HFF-Myc (cell line): Measurements from ENCODE around the gene TBC1D14.

Experiments
- DNase-seq: peaks from one replicate; pipeline ENCODE4 v3.0.0-alpha.2; 2011; ENCODE audit warnings: low read depth; ENCODE audit errors: extremely low read depth
- H3K4me3 ChIP-seq: replicated peaks from 2 replicates; pipeline ENCODE4 v1.5.1; 2011; ENCODE audit warnings: low read depth, mild to moderate bottlenecking, control low read depth, low read length
- TF ChIP-seq, protein P1 (sequence below): IDR thresholded peaks from 2 replicates; pipeline ENCODE4 v1.5.1; 2012; ENCODE audit warnings: mild to moderate bottlenecking, low read depth, low read length, control low read depth; ENCODE audit errors: missing control alignments

The TBC1D14 gene

DNA sequence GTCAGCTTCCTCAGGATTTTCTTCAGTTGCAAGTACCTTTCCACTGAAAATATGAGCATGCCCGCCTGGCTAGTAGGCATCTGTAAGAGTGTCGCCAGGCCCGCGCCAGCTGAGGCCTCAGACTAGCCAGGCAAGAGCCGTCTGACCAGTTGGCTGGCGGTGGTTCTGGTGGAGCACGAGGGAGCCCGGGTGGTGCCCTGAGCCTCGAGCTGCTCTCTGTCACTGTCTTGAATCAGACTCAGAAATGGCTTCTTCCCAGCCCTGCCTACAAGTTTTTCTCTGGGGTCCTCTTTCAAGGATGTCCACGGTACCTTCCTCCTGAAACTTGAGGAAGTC lies 146.3 kb downstream of the TBC1D14 start:
- no peak overlapping the region for H3K4me3 ChIP-seq
- no peak for DNase-seq
- TF ChIP-seq, protein P1, sequence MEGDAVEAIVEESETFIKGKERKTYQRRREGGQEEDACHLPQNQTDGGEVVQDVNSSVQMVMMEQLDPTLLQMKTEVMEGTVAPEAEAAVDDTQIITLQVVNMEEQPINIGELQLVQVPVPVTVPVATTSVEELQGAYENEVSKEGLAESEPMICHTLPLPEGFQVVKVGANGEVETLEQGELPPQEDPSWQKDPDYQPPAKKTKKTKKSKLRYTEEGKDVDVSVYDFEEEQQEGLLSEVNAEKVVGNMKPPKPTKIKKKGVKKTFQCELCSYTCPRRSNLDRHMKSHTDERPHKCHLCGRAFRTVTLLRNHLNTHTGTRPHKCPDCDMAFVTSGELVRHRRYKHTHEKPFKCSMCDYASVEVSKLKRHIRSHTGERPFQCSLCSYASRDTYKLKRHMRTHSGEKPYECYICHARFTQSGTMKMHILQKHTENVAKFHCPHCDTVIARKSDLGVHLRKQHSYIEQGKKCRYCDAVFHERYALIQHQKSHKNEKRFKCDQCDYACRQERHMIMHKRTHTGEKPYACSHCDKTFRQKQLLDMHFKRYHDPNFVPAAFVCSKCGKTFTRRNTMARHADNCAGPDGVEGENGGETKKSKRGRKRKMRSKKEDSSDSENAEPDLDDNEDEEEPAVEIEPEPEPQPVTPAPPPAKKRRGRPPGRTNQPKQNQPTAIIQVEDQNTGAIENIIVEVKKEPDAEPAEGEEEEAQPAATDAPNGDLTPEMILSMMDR = no peak

DNA sequence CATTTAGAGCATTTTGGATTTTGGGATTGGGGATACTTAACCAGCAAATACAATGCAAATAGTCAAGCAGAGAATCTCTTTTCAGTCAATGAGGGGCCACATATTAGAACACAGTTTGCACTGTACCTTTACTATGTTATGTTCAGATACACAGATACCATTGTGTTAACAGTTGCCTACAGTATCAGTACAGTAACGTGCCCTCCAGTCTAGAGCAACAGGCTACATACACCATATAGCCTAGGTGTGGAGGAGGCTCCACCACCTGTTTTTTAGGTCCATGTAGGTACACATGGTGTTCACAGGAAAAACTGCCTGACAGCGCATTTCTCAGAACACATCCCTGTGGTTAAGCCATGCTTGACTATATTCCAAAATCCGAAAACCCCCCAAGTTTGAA lies 149.2 kb downstream of the TBC1D14 start:
- TF ChIP-seq, protein P1 = no peak
- no peak for DNase-seq
- no peak overlapping the region for H3K4me3 ChIP-seq

DNA sequence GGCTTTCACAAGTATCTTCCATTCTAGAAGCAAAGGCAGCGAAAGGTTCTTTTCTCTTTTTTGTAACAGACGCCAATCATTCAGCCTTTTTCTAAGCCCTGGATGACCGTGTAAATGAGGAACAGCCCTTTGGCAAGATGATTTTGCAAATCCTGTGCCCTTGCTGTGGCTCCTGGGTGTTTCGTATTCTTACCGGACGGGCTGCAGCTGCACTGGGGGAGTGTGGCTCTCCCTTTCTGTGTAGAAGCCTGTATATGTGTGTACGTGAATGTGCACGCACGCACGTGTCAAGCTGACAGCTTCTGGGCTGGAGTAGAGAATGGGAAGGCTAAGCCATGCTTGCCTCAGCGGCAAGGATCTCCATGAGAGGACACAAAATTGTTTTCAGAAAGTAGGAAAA lies 150.0 kb downstream of the TBC1D14 start:
- H3K4me3 ChIP-seq = no peak overlapping the region
- no peak for DNase-seq
- TF ChIP-seq, protein P1 = no peak

DNA sequence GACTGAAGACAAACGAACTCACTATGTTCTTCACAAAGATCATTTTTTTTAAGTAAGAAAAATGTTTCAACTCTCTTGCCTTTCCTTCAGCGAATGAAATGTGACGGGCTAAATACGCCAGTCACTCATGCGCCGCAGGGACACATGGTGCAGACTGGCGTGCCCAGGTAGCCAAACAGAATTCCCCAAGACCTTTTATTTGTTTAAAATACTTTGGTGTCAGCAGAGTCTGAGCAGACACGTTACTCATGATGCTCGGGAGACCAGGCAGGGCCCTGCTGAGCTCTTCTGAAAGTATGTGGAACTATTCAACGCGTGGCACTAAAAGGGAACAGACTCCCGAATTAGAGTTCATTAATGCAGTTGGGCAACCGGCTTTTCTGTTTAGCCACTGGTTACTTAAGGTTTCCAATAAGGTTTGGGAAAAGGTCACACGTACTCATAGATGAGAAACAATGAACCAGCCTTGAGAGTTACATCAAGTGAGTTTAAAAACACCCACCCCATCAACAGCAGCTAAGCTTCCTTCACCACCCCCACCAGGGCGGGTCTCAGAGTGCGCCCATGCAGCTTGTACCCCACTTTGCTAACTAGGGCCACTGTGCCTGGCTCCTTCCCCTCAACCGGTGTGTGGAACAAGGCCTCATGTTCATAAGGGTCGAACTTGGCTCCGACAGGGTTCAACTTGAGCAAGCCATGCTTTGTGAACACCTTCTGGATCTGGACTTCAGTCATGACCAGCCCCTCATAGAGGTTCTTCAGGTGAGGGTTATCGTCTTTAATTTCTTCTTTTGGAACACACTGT lies 150.9 kb downstream of the TBC1D14 start:
- TF ChIP-seq, protein P1 = no peak
- DNase-seq = no peak
- H3K4me3 ChIP-seq = no peak overlapping the region

DNA sequence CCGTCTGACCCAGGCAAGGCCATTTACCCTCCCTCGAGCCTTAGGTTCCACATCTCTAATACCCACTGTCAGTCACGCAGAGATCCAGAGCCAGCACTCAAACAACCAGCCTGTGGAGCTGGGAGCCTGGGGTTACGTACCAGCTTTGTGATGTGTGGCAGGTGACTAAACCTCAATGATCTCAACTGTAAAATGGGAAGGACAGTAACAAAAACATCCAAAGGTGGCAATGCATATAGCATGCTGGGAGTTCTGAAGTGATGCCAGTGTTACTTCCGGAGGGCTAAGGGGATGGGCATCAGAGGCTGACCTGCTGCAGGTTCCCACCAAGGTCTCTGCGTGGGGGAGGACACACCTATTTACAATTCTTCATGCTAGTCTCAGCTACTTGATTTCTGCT lies 152.2 kb downstream of the TBC1D14 start:
- TF ChIP-seq, protein P1 = no peak
- DNase-seq = no peak

DNA sequence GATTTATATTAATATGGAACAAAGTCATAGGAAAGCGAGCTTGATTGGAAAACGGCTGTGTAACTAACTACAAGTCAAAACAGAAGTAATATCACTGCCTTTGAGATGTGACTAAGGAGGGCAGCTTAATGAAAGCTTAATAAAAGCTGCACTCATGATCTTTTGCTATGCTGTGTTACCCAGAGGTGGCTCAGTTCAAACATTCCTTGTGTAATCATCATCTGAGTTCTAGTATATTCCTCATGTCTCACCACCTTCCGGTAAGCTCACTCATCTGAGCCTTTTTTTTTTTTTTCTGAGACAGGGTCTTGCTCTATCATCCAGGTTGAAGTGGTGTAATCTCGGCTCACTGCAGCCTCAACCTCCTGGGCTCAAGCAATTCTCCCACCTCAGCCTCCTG lies 153.2 kb downstream of the TBC1D14 start:
- H3K4me3 ChIP-seq = no peak overlapping the region
- DNase-seq = no peak
- TF ChIP-seq, protein P1 = no peak

More for the DNA sequence above, 152.2 kb downstream of the TBC1D14 start:
- no peak overlapping the region for H3K4me3 ChIP-seq

DNA sequence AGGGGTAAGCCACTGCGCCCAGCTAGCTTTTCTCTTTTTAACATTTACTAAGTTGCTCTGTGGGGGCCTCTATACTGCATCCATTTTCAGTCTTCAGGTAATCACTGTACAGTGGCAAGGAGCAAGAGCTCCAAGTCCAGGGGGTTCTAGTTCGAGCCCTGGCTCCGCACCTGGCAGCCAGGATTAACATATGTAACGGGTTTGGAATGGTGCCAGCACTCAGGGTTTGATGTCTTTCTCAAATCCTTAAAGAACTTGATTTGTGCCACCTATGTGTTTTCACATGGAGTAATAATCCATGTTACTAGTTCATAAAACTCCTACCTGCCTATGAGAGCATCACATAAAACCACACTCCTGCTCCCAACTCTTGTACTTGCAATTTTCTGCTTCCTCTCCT lies 153.7 kb downstream of the TBC1D14 start:
- TF ChIP-seq, protein P1 = no peak
- DNase-seq = no peak
- H3K4me3 ChIP-seq = no peak overlapping the region
